Naive thymus-derived CD4-positive, alpha-beta T cell (primary cell): ENCODE results near the gene SLX4IP. TPM values are rescaled to one million over a fixed set of nuclear protein-coding genes. Genes with fewer than 3 reads are reported as not detected.

Experiments used
- ATAC-seq: fragments of 150-1000 bp; cut with Tn5 transposase; 2 replicates; pipeline ENCODE4 v1.10.0; 2021; ENCODE audit warnings: mild to moderate bottlenecking, moderate library complexity
- CTCF ChIA-PET: fragments of 350-600 bp; sonication (Branson Sonifier 250); formaldehyde crosslinking; loops from one replicate; lab custom pipeline; 2021; ENCODE audit warnings: antibody characterized with exemption; lab: Charles Lee
- POLR2A ChIA-PET: fragments of 350-600 bp; sonication (Branson Sonifier 250); formaldehyde crosslinking; loops from one replicate; lab custom pipeline; 2021; ENCODE audit warnings: antibody characterized with exemption, inconsistent platforms; lab: Charles Lee
- DNase-seq, 9 donors: peaks; one replicate each; pipeline versions ENCODE4 v3.0.0 to v3.0.0-alpha.2; 2020 to 2022; ENCODE audit warnings: mixed read lengths in 1 of 9
- H3K27ac ChIP-seq: one replicate; pipeline ENCODE4 v1.7.0; 2013; ENCODE audit warnings: mild to moderate bottlenecking, low read depth, low read length, moderate library complexity
- H3K27me3 ChIP-seq, 2 donors: one replicate each; pipeline ENCODE4 v1.7.0; 2013; ENCODE audit warnings: low read length in 2 of 2, mild to moderate bottlenecking in 2 of 2, moderate library complexity in 2 of 2; ENCODE audit not compliant: control insufficient read depth in 2 of 2, insufficient read depth in 2 of 2
- H3K36me3 ChIP-seq, 3 experiments: 1 replicate in 2 of 3; 2 replicates in 1 of 3; pipeline ENCODE4 v1.7.0; 2013; ENCODE audit warnings: low read length in 3 of 3, mild to moderate bottlenecking in 3 of 3, moderate library complexity in 1 of 3; ENCODE audit not compliant: insufficient read depth in 3 of 3, control insufficient read depth in 2 of 3
- H3K4me1 ChIP-seq, 2 donors: one replicate each; pipeline ENCODE4 v1.7.0; 2013; ENCODE audit warnings: low read length in 2 of 2, mild to moderate bottlenecking in 2 of 2, moderate library complexity in 1 of 2; ENCODE audit not compliant: control insufficient read depth in 2 of 2, insufficient read depth in 2 of 2
- H3K4me3 ChIP-seq: 2 replicates; pipeline ENCODE4 v1.7.0; 2013; ENCODE audit warnings: mild to moderate bottlenecking, low read length
- H3K9me3 ChIP-seq, 3 experiments: 1 replicate in 2 of 3; 2 replicates in 1 of 3; pipeline ENCODE4 v1.7.0; 2013; ENCODE audit warnings: low read length in 3 of 3; ENCODE audit not compliant: control insufficient read depth in 2 of 3
- H3K27ac Mint-ChIP-seq, 9 donors: one replicate each; pipeline ENCODE4 v1.8.0; 2020 to 2022; ENCODE audit warnings: mixed read lengths in 9 of 9, mild to moderate bottlenecking in 8 of 9, moderate library complexity in 5 of 9, inconsistent platforms in 2 of 9
- H3K27me3 Mint-ChIP-seq, 5 donors: one replicate each; pipeline ENCODE4 v1.8.0; 2021 to 2022; ENCODE audit warnings: mixed read lengths in 5 of 5, mild to moderate bottlenecking in 1 of 5
- H3K36me3 Mint-ChIP-seq, 5 donors: one replicate each; pipeline ENCODE4 v1.8.0; 2020 to 2022; ENCODE audit warnings: mixed read lengths in 5 of 5, mild to moderate bottlenecking in 3 of 5, inconsistent platforms in 1 of 5
- H3K4me1 Mint-ChIP-seq, 7 donors: one replicate each; pipeline ENCODE4 v1.8.0; 2020 to 2022; ENCODE audit warnings: mixed read lengths in 7 of 7, mild to moderate bottlenecking in 3 of 7, inconsistent platforms in 1 of 7
- H3K4me3 Mint-ChIP-seq, 10 donors: one replicate each; pipeline ENCODE4 v1.8.0; 2020 to 2022; ENCODE audit warnings: mild to moderate bottlenecking in 10 of 10, mixed read lengths in 10 of 10, moderate library complexity in 6 of 10, inconsistent platforms in 2 of 10
- H3K9me3 Mint-ChIP-seq, 11 donors: one replicate each; pipeline ENCODE4 v1.8.0; 2020 to 2022; ENCODE audit warnings: mixed read lengths in 11 of 11, mild to moderate bottlenecking in 4 of 11, inconsistent platforms in 1 of 11, moderate library complexity in 1 of 11
- intact Hi-C, 2 donors: fragments of 100-400 bp; cut with micrococcal nuclease; formaldehyde crosslinking; loops; one replicate each; pipeline ENCODE4 v1.15.1; 2023
- polyA plus RNA-seq, 2 donors: library from polyadenylated mRNA; unstranded; fragments of 300-500 nt; fragmentation: Illumina TruSeq; gene quantifications; one replicate each; pipeline ENCODE4 v1.2.3, GENCODE V29; 2021
- total RNA-seq, 6 experiments: library from RNA in 5 of 6; stranded (reverse) in 5 of 6; gene quantifications; 1 replicate in 5 of 6; 2 replicates in 1 of 6; pipeline ENCODE4 v1.2.3 and lab custom pipeline; 2021 to 2026

Gene SLX4IP
- total and polyA plus RNA-seq, 7 experiments from 2014 or later: 1.6 to 8.2 (median 5.3) TPM

DNA sequence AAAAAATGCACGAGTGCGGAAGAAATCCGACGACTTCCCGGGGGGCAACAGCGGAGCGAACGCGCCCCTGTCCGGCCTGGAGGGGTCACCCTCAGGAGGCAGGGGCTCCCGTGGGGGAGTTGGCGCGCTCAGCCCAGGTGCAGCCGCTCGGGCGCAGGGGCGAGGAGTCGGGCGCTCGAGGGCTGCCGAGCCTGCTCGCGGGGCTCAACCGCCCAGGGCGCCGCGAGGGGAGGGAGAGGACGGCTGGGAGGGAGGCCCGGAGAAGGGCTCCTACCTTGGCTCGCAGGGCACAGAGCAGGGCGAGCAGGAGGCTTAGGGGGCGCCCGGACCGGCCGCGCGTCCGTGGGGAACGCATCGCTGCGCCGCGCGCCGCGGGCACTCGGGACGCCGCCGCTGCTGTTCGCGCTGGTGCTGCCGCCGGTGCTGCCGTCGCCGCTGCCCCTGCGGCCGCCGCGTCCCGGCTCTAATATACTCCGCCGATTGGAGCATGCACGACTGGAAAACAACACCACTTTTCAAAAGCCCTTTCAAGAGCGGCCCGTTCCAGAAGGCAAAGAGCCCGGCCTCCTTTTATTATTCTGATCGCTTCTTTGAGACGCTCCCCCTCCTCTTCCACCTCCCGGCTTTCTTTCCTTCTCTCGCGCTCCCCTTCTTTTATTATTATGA is 238.2 kb downstream of the SLX4IP start:
- CTCF ChIA-PET: no interaction called here
- H3K4me3 ChIP-seq: no peak overlapping the region
- Mint-ChIP-seq H3K27ac (peak overlapping the region in 1 of 9 donors; percentile 82), H3K9me3 (peaks cover 0 to 3% (median 0%) of the 10 kb centered on the region in 11 donors), H3K4me3 (peak overlapping the region; percentile 48 to 94 (median 74)), H3K27me3 (peaks cover 52 to 77% (median 62%) of the 10 kb centered on the region in 5 donors), H3K36me3 (no peaks in the 10 kb centered on the region), H3K4me1 (peaks cover 0 to 27% (median 18%) of the 10 kb centered on the region in 7 donors)
- no peaks in the 10 kb centered on the region for H3K4me1 ChIP-seq
- POLR2A ChIA-PET: no interaction called here
- no peak overlapping the region for H3K27ac ChIP-seq
- no peaks in the 10 kb centered on the region for H3K9me3 ChIP-seq
- DNase-seq: peak in 1 of 9 donors; percentile 37
- peaks cover 11 to 12% of the 10 kb centered on the region in 2 donors for H3K27me3 ChIP-seq
- ATAC-seq: no peak
- intact Hi-C loops: loop anchor here in 1 of 2 donors (2.0 to 5.0 kb wide), 4 partner anchors 115 to 1219 kb away; partner anchors contain the start of genes ANKEF1 and SNAP25
- no peaks in the 10 kb centered on the region for H3K36me3 ChIP-seq

- DNase-seq (peak in 2 of 9 donors; percentile 51 to 86), ATAC-seq (peak; percentile 74)
- Mint-ChIP-seq H3K4me1 (peaks cover 0 to 27% (median 18%) of the 10 kb centered on the region in 7 donors), H3K9me3 (peaks cover 0 to 3% (median 0%) of the 10 kb centered on the region in 11 donors), H3K27me3 (peaks cover 59 to 77% (median 60%) of the 10 kb centered on the region in 5 donors), H3K4me3 (peak within 1 kb of the TSS; percentile 48 to 94 (median 74)), H3K27ac (peak within 1 kb of the TSS in 1 of 9 donors; percentile 82), H3K36me3 (no peaks in the 10 kb centered on the region)
- intact Hi-C loops: loop anchor here in 1 of 2 donors (1.0 to 5.0 kb wide), 5 partner anchors 115 to 1218 kb away; partner anchors contain the start of genes ANKEF1, SLX4IP and SNAP25
- no peaks in the 10 kb centered on the region for H3K4me1 ChIP-seq
- peaks cover 11 to 12% of the 10 kb centered on the region in 2 donors for H3K27me3 ChIP-seq
- CTCF ChIA-PET: no interaction called here
- H3K9me3 ChIP-seq: no peaks in the 10 kb centered on the region
- H3K27ac ChIP-seq: no peak within 1 kb of the TSS
- peak within 1 kb of the TSS; percentile 30 for H3K4me3 ChIP-seq
- no peaks in the 10 kb centered on the region for H3K36me3 ChIP-seq
- POLR2A ChIA-PET: no interaction called here
These were observed 239.0 kb downstream of the SLX4IP start, which contains the start of gene JAG1 for GRCh38 chr20:10673842-10674683. Gene JAG1, minus strand, starts transcription at chr20:10673999. Its CDS starts 469 bp downstream, at chr20:10673530.

- peaks cover 52 to 73% (median 53%) of the 10 kb centered on the region in 5 donors for H3K27me3 Mint-ChIP-seq
- peak in 1 of 9 donors; percentile 59 for DNase-seq
- intact Hi-C loops: loop anchor here in 1 of 2 donors (1.0 to 5.0 kb wide), 3 partner anchors 240 to 1217 kb away; partner anchors contain the start of genes ANKEF1 and SLX4IP
- H3K4me3 Mint-ChIP-seq: peak overlapping the region; percentile 28 to 77 (median 64)
- H3K27ac ChIP-seq: no peak overlapping the region
- CTCF ChIA-PET: no interaction called here
- peaks cover 0 to 27% (median 18%) of the 10 kb centered on the region in 7 donors for H3K4me1 Mint-ChIP-seq
- H3K27ac Mint-ChIP-seq: no peak overlapping the region
- peaks cover 0 to 3% (median 0%) of the 10 kb centered on the region in 11 donors for H3K9me3 Mint-ChIP-seq
- H3K4me3 ChIP-seq: no peak overlapping the region
- H3K36me3 Mint-ChIP-seq: no peaks in the 10 kb centered on the region
- ATAC-seq: peak; percentile 46
- H3K9me3 ChIP-seq: no peaks in the 10 kb centered on the region
- POLR2A ChIA-PET: no interaction called here
- H3K4me1 ChIP-seq: no peaks in the 10 kb centered on the region
- H3K27me3 ChIP-seq: peaks cover 11 to 12% of the 10 kb centered on the region in 2 donors
- no peaks in the 10 kb centered on the region for H3K36me3 ChIP-seq
These were observed 239.8 kb downstream of the SLX4IP start for GRCh38 chr20:10674684-10675449.

DNA sequence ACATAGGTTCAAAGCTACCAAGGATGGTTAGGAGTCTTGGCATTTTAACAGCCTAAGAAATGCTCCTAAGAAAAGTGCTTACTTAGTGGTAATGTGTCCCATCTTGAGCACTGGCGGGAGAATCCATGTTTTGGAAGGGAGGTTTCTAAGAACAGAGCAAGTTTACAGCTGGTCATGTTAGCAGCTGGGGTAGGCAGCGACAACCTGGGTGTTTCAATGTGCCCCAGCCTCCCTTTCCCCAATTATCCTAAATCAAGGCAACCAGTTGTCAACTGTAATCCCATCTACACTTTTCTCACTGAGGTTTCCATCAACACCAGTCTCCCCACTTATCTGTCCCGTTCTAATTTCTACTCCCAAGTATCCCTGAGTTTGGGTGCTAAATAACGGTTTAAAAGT is 240.3 kb downstream of the SLX4IP start:
- intact Hi-C loops: no loop called here
- peaks cover 46 to 71% (median 47%) of the 10 kb centered on the region in 5 donors for H3K27me3 Mint-ChIP-seq

GRCh38 chr20:10676518-10676917 is 241.4 kb downstream of the SLX4IP start:
- H3K27ac Mint-ChIP-seq: no peak overlapping the region
- ATAC-seq (no peak), DNase-seq (no peak)
- peaks cover 0 to 24% (median 11%) of the 10 kb centered on the region in 7 donors for H3K4me1 Mint-ChIP-seq
- Histone ChIP-seq H3K4me3 (no peak overlapping the region), H3K4me1 (no peaks in the 10 kb centered on the region), H3K36me3 (no peaks in the 10 kb centered on the region), H3K9me3 (no peaks in the 10 kb centered on the region), H3K27ac (no peak overlapping the region), H3K27me3 (peaks cover 5 to 11% of the 10 kb centered on the region in 2 donors)
- H3K4me3 Mint-ChIP-seq: no peak overlapping the region
- ChIA-PET CTCF (no interaction called here), POLR2A (no interaction called here)
- H3K27me3 Mint-ChIP-seq: peaks cover 36 to 69% (median 40%) of the 10 kb centered on the region in 5 donors
- intact Hi-C loops: no loop called here
- H3K9me3 Mint-ChIP-seq: peaks cover 0 to 3% (median 0%) of the 10 kb centered on the region in 11 donors
- H3K36me3 Mint-ChIP-seq: no peaks in the 10 kb centered on the region

More for the DNA sequence above, 240.3 kb downstream of the SLX4IP start:
- peaks cover 0 to 3% (median 0%) of the 10 kb centered on the region in 11 donors for H3K9me3 Mint-ChIP-seq
- ChIA-PET POLR2A (no interaction called here), CTCF (no interaction called here)
- Histone ChIP-seq H3K27ac (no peak overlapping the region), H3K4me1 (no peaks in the 10 kb centered on the region), H3K27me3 (peaks cover 11 to 12% of the 10 kb centered on the region in 2 donors), H3K4me3 (no peak overlapping the region), H3K9me3 (no peaks in the 10 kb centered on the region), H3K36me3 (no peaks in the 10 kb centered on the region)
- no peak overlapping the region for H3K27ac Mint-ChIP-seq
- H3K4me1 Mint-ChIP-seq: peaks cover 0 to 27% (median 18%) of the 10 kb centered on the region in 7 donors
- no peaks in the 10 kb centered on the region for H3K36me3 Mint-ChIP-seq
- ATAC-seq (no peak), DNase-seq (no peak)
- H3K4me3 Mint-ChIP-seq: peak overlapping the region in 9 of 10 donors; percentile 46 to 77 (median 65)
